ENCODE measurements around the gene FAM229A.

FAM229A gene

GRCh38 chr1:32331549-32331948 is 30.7 kb downstream of the FAM229A start:
- no peak for DNase-seq (ENCODE audit: low read depth, low spot score)

GRCh38 chr1:32330558-32331151 is 31.6 kb downstream of the FAM229A start:
- DNase-seq (ENCODE audit: low read depth, low spot score), result no peak

GRCh38 chr1:32329931-32330466 is 32.3 kb downstream of the FAM229A start:
- DNase-seq (ENCODE audit: low read depth, low spot score), result no peak

DNA sequence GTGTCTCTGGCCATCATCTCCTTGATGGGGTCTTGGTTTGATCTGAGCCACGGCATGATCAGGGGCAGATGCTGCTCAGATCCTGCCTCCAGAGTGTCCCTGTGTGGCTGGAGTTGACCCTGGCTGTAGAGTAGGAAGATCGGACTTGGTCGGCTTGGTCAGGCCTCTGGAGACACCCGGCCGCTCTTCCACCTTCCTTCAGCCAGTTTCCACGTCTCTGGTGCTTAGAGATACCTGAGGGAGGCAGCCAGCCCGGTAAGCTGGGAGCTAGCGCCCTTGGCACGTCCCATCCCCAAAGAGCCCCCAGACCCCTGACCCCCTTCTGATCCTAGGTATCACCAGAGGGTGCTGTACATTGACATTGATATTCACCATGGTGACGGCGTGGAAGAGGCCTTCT is 35.1 kb downstream of the FAM229A start:
- no peak for DNase-seq (ENCODE audit: low read depth, low spot score)

DNA sequence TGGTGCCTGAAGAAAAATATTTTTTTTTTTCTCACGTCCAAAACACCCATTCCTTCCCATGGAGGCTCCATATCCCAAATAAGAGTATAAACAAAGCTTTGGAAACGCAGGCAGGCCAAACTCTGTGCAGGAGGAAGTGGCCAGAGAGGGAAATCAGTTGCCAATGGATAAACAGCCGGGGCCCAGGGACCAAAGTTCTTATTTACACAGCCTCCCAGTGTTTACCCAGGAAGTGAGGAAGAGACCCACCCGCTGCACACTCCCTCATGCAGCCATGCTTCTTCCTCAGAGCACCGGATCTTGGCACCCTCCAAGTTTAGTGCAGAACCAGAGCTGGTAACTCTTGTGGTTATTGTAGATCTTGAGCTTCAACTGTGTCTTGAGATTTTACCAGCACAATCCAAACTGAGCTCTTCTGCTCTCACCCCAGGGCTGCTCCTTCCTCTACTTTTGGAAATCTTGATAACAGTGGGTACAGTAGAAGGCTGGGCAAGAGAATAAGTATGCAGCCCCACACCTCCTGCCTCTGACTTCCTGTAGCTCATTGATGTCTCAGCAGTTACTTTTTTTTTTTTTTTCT is 40.5 kb downstream of the FAM229A start:
- DNase-seq (ENCODE audit: low read depth, low spot score), result no peak

DNA sequence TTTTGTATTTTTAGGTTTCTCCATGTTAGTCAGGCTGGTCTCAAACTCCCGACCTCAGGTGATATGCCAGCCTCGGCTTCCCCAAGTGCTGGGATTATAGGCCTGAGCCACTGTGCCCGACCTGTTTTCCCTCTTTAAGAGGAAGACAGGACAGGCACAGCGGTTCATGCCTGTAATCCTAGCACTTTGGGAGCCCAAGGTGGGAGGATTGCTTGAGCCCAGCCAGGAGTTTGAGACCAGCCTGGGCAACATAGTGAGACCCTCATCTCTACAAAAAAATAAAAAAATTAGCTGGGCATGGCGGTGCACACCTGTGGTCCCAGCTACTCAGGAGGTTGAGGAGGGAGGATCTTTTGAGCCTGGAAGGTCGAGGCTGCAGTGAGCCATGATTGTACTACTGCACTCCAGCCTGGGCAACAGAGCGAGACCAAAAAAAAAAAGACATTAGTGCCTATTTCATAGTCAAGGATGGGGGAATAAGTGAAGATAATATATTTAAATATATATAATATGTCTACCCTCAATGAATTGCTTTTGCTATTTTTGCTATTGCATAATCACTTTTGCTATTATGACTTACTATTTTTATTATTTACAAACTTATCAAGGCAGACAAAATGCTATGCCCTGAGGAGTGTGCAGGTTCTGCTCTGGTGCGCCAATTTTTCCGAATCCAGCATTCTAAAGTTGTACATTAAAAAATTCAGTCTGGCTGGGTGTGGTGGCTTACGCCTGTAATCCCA is 44.0 kb downstream of the FAM229A start:
- DNase-seq (ENCODE audit: low read depth, low spot score), result no peak

GRCh38 chr1:32316903-32317277 is 45.4 kb downstream of the FAM229A start:
- no peak for DNase-seq (ENCODE audit: low read depth, low spot score)

- no peak for DNase-seq (ENCODE audit: low read depth, low spot score)
Measured at GRCh38 chr1:32311709-32312393, 50.4 kb downstream of the FAM229A start.
